ENCODE measurements around the gene SAMMSON.

SAMMSON gene

GRCh38 chr3:69999140-70000027 is at the start of gene SAMMSON:
Gene SAMMSON (plus strand): TSS chr3:69999733.
- no peak for DNase-seq

- DNase-seq, result no peak
These were observed 47.9 kb upstream of the SAMMSON start for GRCh38 chr3:69951616-69952015.

- no peak for DNase-seq
These were observed 40.0 kb upstream of the SAMMSON start for GRCh38 chr3:69959581-69959980.

GRCh38 chr3:69961706-69962439 is 37.7 kb upstream of the SAMMSON start:
- no peak for DNase-seq

- no peak for DNase-seq
These were observed 35.9 kb upstream of the SAMMSON start for GRCh38 chr3:69963643-69964042.

- DNase-seq, result no peak
These were observed 32.4 kb upstream of the SAMMSON start for GRCh38 chr3:69967156-69967555.

GRCh38 chr3:69970827-69971226 is 28.7 kb upstream of the SAMMSON start:
- DNase-seq, result no peak

- no peak for DNase-seq
These were observed 26.9 kb upstream of the SAMMSON start for GRCh38 chr3:69972672-69973071.

GRCh38 chr3:69976021-69976420 is 23.5 kb upstream of the SAMMSON start:
- DNase-seq, result no peak

GRCh38 chr3:69983546-69984265 is 15.8 kb upstream of the SAMMSON start:
- no peak for DNase-seq

GRCh38 chr3:69985266-69985665 is 14.3 kb upstream of the SAMMSON start:
- no peak for DNase-seq

- DNase-seq, result no peak
These were observed 13.1 kb upstream of the SAMMSON start for GRCh38 chr3:69986419-69986818.

GRCh38 chr3:69987833-69988232 is 11.7 kb upstream of the SAMMSON start:
- no peak for DNase-seq

GRCh38 chr3:69993757-69994156 is 5.8 kb upstream of the SAMMSON start:
- no peak for DNase-seq

GRCh38 chr3:69994919-69995318 is 4.6 kb upstream of the SAMMSON start:
- DNase-seq, result no peak

GRCh38 chr3:69997631-69998307 is 1.8 kb upstream of the SAMMSON start:
- DNase-seq, result no peak

GRCh38 chr3:69998759-69999139 is 784 bp upstream of the SAMMSON start:
- no peak for DNase-seq

- no peak for DNase-seq
These were observed 486 bp downstream of the SAMMSON start for GRCh38 chr3:70000028-70000410.

GRCh38 chr3:70000563-70001081 is 1.1 kb downstream of the SAMMSON start:
- no peak for DNase-seq

- DNase-seq, result no peak
These were observed 3.6 kb downstream of the SAMMSON start for GRCh38 chr3:70003119-70003518.

GRCh38 chr3:70006089-70006488 is 6.6 kb downstream of the SAMMSON start:
- no peak for DNase-seq

GRCh38 chr3:70010346-70010745 is 10.8 kb downstream of the SAMMSON start:
- DNase-seq, result no peak

GRCh38 chr3:70011582-70011981 is 12.0 kb downstream of the SAMMSON start:
- no peak for DNase-seq

Data from stimulated activated CD4-positive, alpha-beta T cell treated with anti-CD3 and anti-CD28 coated beads, Interleukin-2, amount 100 ng/mL, for 48 hours (primary cell).